ENCODE data around the gene HOXA9.

Gene HOXA9

DNA sequence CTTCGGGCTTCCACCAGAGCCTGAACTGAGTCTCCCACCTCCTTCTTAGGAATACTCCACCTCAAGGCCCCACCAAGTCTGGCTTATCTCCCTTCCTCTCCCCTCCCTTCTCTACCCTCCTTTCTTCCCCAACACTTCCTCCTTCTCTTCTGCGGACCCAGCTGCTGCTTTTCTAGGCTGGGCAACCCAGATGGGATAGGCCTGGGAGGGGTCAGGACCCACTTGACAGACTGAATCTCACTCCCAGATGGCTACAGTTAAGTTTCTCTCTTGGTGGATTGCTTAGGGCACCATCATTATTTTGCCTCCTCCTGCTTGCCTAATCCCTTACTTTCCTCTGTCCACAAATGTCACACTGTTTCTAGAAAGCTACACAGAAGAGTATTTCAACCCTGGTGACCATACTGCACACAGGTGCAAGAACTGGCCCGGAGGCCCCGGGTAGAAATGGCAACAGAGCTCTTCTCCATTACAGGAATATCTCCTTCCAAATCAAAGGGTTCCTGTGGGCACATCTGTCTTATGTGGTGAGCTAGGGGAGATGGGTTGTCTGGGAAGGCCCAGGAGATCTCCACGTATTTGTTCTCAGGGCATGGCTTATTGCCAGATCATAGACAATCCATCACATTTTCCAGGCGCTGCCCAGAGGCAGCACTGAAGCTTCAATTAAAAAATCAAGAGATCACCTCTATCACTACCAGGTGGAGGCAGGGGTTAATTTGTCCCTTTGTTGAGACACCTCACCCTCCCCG is 24.8 kb upstream of the HOXA9 start:
- TF ChIP-seq, protein P1, sequence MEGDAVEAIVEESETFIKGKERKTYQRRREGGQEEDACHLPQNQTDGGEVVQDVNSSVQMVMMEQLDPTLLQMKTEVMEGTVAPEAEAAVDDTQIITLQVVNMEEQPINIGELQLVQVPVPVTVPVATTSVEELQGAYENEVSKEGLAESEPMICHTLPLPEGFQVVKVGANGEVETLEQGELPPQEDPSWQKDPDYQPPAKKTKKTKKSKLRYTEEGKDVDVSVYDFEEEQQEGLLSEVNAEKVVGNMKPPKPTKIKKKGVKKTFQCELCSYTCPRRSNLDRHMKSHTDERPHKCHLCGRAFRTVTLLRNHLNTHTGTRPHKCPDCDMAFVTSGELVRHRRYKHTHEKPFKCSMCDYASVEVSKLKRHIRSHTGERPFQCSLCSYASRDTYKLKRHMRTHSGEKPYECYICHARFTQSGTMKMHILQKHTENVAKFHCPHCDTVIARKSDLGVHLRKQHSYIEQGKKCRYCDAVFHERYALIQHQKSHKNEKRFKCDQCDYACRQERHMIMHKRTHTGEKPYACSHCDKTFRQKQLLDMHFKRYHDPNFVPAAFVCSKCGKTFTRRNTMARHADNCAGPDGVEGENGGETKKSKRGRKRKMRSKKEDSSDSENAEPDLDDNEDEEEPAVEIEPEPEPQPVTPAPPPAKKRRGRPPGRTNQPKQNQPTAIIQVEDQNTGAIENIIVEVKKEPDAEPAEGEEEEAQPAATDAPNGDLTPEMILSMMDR (IDR thresholded peaks at IDR 0.05; ENCODE audit: low read depth, low read length, missing control alignments): no peak
- H3K27me3 ChIP-seq (replicated peaks): peaks cover 98% of the 10 kb centered on the region
- DNase-seq: no peak
- H3K36me3 ChIP-seq (replicated peaks): no peaks in the 10 kb centered on the region
- H3K4me3 ChIP-seq (ENCODE audit: low read depth, low read length): no peak overlapping the region
- no peak overlapping the region for H3K27ac ChIP-seq
- in situ Hi-C loops (cut with HindIII; ENCODE audit: low pct_ligation_motif_present, low sequenced_read_pairs): no loop called here

- Histone ChIP-seq H3K27me3 (replicated peaks) (peaks cover 98% of the 10 kb centered on the region), H3K36me3 (replicated peaks) (no peaks in the 10 kb centered on the region), H3K4me3 (ENCODE audit: low read depth, low read length) (no peak overlapping the region), H3K27ac (no peak overlapping the region)
- in situ Hi-C loops (cut with HindIII; ENCODE audit: low pct_ligation_motif_present, low sequenced_read_pairs): no loop called here
- TF ChIP-seq, protein P1 (IDR thresholded peaks at IDR 0.05; ENCODE audit: low read depth, low read length, missing control alignments): no peak
- no peak for DNase-seq
Observed at GRCh38 chr7:27189295-27189996, 24.1 kb upstream of the HOXA9 start.

GRCh38 chr7:27188386-27189294 is 23.3 kb upstream of the HOXA9 start:
- in situ Hi-C loops (cut with HindIII; ENCODE audit: low pct_ligation_motif_present, low sequenced_read_pairs): no loop called here
- no peak for DNase-seq
- no peak overlapping the region for H3K4me3 ChIP-seq (ENCODE audit: low read depth, low read length)
- H3K27me3 ChIP-seq (replicated peaks): peaks cover 98% of the 10 kb centered on the region
- H3K27ac ChIP-seq: no peak overlapping the region
- TF ChIP-seq, protein P1 (IDR thresholded peaks at IDR 0.05; ENCODE audit: low read depth, low read length, missing control alignments): no peak
- no peaks in the 10 kb centered on the region for H3K36me3 ChIP-seq (replicated peaks)

- DNase-seq: no peak
- in situ Hi-C loops (cut with HindIII; ENCODE audit: low pct_ligation_motif_present, low sequenced_read_pairs): no loop called here
- Histone ChIP-seq H3K27me3 (replicated peaks) (peaks cover 97% of the 10 kb centered on the region), H3K27ac (no peak overlapping the region), H3K4me3 (ENCODE audit: low read depth, low read length) (no peak overlapping the region), H3K36me3 (replicated peaks) (no peaks in the 10 kb centered on the region)
- TF ChIP-seq, protein P1 (IDR thresholded peaks at IDR 0.05; ENCODE audit: low read depth, low read length, missing control alignments): no peak
Observed at GRCh38 chr7:27187475-27188385, 22.4 kb upstream of the HOXA9 start.

Data from brain microvascular endothelial cell (primary cell).